ENCODE results near the gene KLHL22.
"Not testable (repeated sequence)": the region's sequence is repeated elsewhere in the genome, so short reads cannot be mapped to it uniquely, and the experiment has no call there.

Gene KLHL22

GRCh38 chr22:20412474-20413216 is 83.0 kb downstream of the KLHL22 start:
- no peak overlapping the region for H3K27ac ChIP-seq
- no peak for TF ChIP-seq ZFX (IDR thresholded peaks at IDR 0.05; ENCODE audit: borderline replicate concordance)
- TF ChIP-seq, protein P1, sequence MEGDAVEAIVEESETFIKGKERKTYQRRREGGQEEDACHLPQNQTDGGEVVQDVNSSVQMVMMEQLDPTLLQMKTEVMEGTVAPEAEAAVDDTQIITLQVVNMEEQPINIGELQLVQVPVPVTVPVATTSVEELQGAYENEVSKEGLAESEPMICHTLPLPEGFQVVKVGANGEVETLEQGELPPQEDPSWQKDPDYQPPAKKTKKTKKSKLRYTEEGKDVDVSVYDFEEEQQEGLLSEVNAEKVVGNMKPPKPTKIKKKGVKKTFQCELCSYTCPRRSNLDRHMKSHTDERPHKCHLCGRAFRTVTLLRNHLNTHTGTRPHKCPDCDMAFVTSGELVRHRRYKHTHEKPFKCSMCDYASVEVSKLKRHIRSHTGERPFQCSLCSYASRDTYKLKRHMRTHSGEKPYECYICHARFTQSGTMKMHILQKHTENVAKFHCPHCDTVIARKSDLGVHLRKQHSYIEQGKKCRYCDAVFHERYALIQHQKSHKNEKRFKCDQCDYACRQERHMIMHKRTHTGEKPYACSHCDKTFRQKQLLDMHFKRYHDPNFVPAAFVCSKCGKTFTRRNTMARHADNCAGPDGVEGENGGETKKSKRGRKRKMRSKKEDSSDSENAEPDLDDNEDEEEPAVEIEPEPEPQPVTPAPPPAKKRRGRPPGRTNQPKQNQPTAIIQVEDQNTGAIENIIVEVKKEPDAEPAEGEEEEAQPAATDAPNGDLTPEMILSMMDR (IDR thresholded peaks at IDR 0.05): no peak

- not testable (repeated sequence) for H3K27ac ChIP-seq
These were observed 86.2 kb downstream of the KLHL22 start for GRCh38 chr22:20409385-20409784.

- TF ChIP-seq ZFX (IDR thresholded peaks at IDR 0.05; ENCODE audit: borderline replicate concordance): no peak
- TF ChIP-seq, protein P1 (IDR thresholded peaks at IDR 0.05): no peak
- no peak overlapping the region for H3K27ac ChIP-seq
These were observed 86.7 kb downstream of the KLHL22 start for GRCh38 chr22:20408891-20409290.

- H3K27ac ChIP-seq: no peak overlapping the region
- TF ChIP-seq ZFX (IDR thresholded peaks at IDR 0.05; ENCODE audit: borderline replicate concordance): no peak
- TF ChIP-seq, protein P1 (IDR thresholded peaks at IDR 0.05): no peak
These were observed 87.8 kb downstream of the KLHL22 start for GRCh38 chr22:20407829-20408228.

- H3K27ac ChIP-seq: no peak overlapping the region
- TF ChIP-seq, protein P1 (IDR thresholded peaks at IDR 0.05): no peak
- no peak for TF ChIP-seq ZFX (IDR thresholded peaks at IDR 0.05; ENCODE audit: borderline replicate concordance)
These were observed 88.7 kb downstream of the KLHL22 start for GRCh38 chr22:20406686-20407408.

DNA sequence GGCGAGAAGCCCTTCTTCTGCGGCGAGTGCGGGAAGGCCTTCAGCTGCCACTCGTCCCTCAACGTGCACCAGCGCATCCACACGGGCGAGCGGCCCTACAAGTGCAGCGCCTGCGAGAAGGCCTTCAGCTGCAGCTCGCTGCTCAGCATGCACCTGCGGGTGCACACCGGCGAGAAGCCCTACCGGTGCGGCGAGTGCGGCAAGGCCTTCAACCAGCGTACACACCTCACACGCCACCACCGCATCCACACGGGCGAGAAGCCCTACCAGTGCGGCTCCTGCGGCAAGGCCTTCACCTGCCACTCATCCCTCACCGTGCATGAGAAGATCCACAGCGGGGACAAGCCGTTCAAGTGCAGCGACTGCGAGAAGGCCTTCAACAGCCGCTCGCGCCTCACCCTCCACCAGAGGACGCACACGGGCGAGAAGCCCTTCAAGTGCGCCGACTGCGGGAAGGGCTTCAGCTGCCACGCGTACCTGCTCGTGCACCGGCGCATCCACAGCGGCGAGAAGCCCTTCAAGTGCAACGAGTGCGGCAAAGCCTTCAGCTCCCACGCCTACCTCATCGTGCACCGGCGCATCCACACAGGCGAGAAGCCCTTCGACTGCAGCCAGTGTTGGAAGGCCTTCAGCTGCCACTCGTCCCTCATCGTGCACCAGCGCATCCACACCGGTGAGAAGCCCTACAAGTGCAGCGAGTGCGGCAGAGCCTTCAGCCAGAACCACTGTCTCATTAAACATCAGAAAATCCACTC is 89.5 kb downstream of the KLHL22 start:
- TF ChIP-seq ZFX (IDR thresholded peaks at IDR 0.05; ENCODE audit: borderline replicate concordance): no peak
- TF ChIP-seq, protein P1 (IDR thresholded peaks at IDR 0.05): no peak
- no peak overlapping the region for H3K27ac ChIP-seq

DNA sequence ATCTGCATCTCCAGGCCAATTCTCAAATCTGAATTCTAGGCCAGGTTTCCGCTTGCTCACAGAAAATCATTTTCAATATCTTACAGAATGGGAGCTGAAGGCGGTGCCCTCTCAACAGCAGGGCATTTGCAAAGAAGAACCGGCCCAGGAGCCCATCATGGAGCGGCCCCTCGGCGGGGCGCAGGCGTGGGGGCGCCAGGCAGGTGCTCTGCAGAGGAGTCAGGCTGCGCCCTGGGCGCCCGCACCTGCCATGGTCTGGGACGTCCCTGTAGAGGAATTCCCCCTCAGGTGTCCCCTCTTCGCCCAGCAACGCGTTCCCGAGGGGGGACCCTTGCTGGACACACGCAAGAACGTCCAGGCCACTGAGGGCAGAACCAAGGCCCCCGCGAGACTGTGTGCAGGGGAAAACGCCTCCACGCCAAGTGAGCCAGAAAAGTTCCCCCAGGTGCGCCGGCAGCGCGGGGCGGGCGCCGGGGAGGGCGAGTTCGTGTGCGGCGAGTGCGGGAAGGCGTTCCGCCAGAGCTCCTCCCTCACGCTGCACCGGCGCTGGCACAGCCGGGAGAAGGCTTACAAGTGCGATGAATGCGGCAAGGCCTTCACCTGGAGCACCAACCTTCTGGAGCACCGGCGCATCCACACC is 90.2 kb downstream of the KLHL22 start:
- TF ChIP-seq ZFX (IDR thresholded peaks at IDR 0.05; ENCODE audit: borderline replicate concordance): no peak
- TF ChIP-seq, protein P1 (IDR thresholded peaks at IDR 0.05): no peak
- H3K27ac ChIP-seq: no peak overlapping the region
